Thymus (tissue), 11 donors: ENCODE results near the gene CHURC1. TPM values are rescaled to one million over a fixed set of nuclear protein-coding genes. Genes with fewer than 3 reads are reported as not detected.

ENCODE experiments used
- DNase-seq, 9 donors: peaks; one replicate each; pipeline ENCODE4 v3.0.0-alpha.2; 2013; ENCODE audit warnings: low spot score in 9 of 9, low read depth in 6 of 9, missing footprints in 1 of 9
- H3K27ac ChIP-seq, 2 donors: one replicate each; pipeline ENCODE4 v1.5.1; 2013; ENCODE audit warnings: control low read depth in 1 of 2, low read depth in 1 of 2, low read length in 1 of 2, mild to moderate bottlenecking in 1 of 2, moderate library complexity in 1 of 2
- H3K27me3 ChIP-seq, 2 donors: one replicate each; pipeline ENCODE4 v1.5.1; 2013; ENCODE audit warnings: low read length in 1 of 2; ENCODE audit not compliant: control insufficient read depth in 2 of 2, insufficient read depth in 1 of 2
- H3K36me3 ChIP-seq, 2 donors: one replicate each; pipeline ENCODE4 v1.5.1; 2013; ENCODE audit warnings: low read length in 1 of 2, mild to moderate bottlenecking in 1 of 2, moderate library complexity in 1 of 2; ENCODE audit not compliant: control insufficient read depth in 2 of 2, insufficient read depth in 2 of 2
- H3K4me1 ChIP-seq, 2 donors: one replicate each; pipeline ENCODE4 v1.5.1; 2013; ENCODE audit warnings: low read length in 2 of 2; ENCODE audit not compliant: control insufficient read depth in 2 of 2, insufficient read depth in 2 of 2
- H3K4me3 ChIP-seq, 2 donors: one replicate each; pipeline ENCODE4 v1.5.1; 2013; ENCODE audit warnings: low read length in 2 of 2, control low read depth in 1 of 2, mild to moderate bottlenecking in 1 of 2
- H3K9me3 ChIP-seq, 2 donors: one replicate each; pipeline ENCODE4 v1.5.1; 2013; ENCODE audit warnings: low read length in 1 of 2, mild to moderate bottlenecking in 1 of 2; ENCODE audit not compliant: control insufficient read depth in 2 of 2, insufficient read depth in 1 of 2
- WGBS: extraction: QIAGEN DNeasy Blood & Tissue Kit; methylation state at CpG from one replicate; pipeline ENCODE4 v1.1.7; 2013; 5-methylcytosine and 5-hydroxymethylcytosine counted together
- polyA plus RNA-seq: library from polyadenylated mRNA; stranded (reverse); fragments of 200-250 nt; gene quantifications from one replicate; pipeline ENCODE4 v1.2.3, GENCODE V29; 2013
- total RNA-seq: library from RNA; stranded (reverse); fragments of 120-200 nt; gene quantifications from one replicate; pipeline ENCODE4 v1.2.4, GENCODE V29; 2013
- donor health status: healthy.

CHURC1 gene
- total and polyA plus RNA-seq, 2 donors = 55.1 to 93.7 TPM

DNA sequence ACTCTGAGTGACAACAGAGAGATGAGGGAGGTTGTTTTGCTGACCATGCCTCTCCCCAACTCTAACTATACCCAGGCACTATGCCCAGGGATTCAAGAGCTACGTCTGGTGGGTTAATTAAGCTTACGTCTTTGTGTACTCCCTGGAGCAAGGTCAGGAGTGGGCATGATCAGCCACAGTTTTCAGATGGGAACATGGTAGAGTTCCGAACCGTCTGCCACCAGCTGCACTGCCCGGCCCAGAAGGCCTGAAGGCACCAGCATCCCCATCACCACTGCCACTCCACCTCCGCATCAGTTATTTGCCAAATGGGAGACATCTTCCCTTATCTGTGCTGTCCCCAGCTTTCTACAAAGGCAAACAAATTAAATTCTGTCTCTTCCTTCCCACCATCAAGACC is 39.4 kb downstream of the CHURC1 start:
- H3K36me3 ChIP-seq = peaks cover 18 to 27% of the 10 kb centered on the region in 2 donors
- WGBS = 98% methylated on average over 6 of the region's 6 CpGs
- H3K9me3 ChIP-seq = no peaks in the 10 kb centered on the region

DNA sequence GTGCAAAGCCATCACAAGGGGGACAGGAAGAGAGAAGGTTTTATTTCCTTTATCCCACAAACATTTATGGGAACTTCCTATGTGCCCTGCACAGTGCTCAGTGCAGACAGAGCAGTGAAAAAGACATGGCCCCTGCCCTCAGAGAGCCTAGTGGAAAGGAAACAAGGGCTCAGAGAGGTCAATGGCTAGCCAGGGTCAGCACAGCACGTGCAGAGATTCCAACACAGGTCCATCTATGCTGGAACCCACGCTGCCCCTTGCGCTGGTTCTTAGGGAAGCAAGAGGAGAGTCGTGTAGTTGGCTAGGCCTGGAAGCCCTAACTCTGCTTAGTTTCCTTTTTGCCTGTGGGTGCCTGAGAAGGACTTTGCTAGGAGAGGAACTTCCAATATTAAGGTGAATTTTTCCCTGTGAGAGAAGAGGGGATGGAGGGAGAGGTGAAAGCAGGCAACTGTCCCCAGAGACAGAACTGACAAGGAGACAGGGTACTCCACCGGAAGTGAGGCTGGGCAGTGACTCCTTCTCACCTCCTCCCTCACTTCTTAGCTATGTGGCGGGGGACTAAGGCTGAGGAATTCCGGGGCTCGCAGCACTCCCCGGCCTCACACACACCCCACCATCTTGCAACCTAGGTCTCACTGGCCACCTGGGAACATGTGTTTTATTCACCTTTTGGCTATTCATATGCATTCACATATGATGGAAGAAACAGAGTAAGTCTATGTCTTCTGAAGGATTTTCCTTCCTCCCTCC is 40.4 kb downstream of the CHURC1 start:
- no peaks in the 10 kb centered on the region for H3K27me3 ChIP-seq
- H3K9me3 ChIP-seq = no peaks in the 10 kb centered on the region
- H3K4me3 ChIP-seq = no peak overlapping the region
- no peak overlapping the region for H3K27ac ChIP-seq
- H3K4me1 ChIP-seq = no peaks in the 10 kb centered on the region
- DNase-seq = no peak
- H3K36me3 ChIP-seq = peaks cover 15 to 27% of the 10 kb centered on the region in 2 donors
- 98% methylated on average over 9 of the region's 9 CpGs for WGBS

More for the DNA sequence above, 39.4 kb downstream of the CHURC1 start:
- DNase-seq = no peak
- Histone ChIP-seq H3K27ac (no peak overlapping the region), H3K27me3 (no peaks in the 10 kb centered on the region), H3K4me1 (no peaks in the 10 kb centered on the region), H3K4me3 (no peak overlapping the region)

DNA sequence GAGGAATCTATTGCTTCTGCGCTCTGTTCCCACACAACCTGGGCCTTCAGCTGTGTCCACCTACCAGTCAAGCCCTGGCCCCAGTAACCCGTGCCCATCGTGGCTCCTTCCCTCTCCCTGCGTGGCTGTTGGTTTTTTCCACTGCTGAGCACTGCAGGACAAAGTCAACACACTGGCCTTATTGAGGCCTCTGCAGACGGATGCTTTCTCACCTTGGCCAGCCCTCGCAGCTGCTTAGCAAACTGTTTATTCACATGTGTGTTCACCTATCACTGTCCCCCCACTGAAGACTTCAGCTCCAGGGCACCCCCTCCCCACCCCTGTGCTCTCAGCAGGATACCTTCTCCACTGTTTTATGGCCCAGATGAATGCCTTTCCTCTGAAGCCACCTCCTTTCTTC is 41.0 kb downstream of the CHURC1 start:
- peaks cover 0 to 2% of the 10 kb centered on the region in 2 donors for H3K4me1 ChIP-seq
- no peaks in the 10 kb centered on the region for H3K9me3 ChIP-seq
- no peak overlapping the region for H3K4me3 ChIP-seq
- no peaks in the 10 kb centered on the region for H3K27me3 ChIP-seq
- DNase-seq = no peak
- no peak overlapping the region for H3K27ac ChIP-seq
- 98% methylated on average over 6 of the region's 6 CpGs for WGBS
- H3K36me3 ChIP-seq = peaks cover 15 to 24% of the 10 kb centered on the region in 2 donors

DNA sequence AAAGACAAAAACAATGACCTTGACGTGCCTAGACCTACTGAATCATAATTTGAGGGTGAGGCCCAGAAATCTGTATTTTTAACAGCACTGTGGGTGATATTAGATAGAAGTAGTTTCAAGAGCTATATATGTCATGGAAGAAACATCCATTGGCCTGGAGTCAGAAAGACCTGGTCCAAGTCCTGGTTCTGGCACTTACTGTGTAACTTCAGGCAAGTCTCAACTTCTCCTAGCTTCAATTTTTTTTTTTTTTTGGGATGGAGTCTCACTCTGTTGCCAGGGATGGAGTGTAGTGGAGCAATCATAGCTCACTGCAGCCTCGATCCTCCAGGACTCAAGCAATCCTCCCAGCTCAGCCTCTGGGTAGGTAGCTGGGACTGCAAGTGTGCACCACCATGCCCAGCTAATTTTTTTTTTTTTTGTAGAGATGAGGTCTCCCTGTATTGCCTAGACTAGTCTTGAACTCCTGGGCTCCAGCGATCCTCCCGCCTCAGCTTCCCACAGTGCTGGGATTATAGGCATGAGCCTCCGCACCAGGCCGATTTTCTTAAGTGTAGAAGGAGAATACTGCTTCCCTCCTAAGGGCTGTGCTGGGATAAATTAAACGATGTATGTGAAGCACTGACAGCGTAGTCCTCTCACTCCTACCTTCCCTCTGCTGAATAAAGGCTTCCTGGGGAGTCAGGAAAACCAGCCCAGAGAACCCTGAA is 42.6 kb downstream of the CHURC1 start:
- 90% methylated on average over 8 of the region's 8 CpGs for WGBS
- no peak for DNase-seq
- Histone ChIP-seq H3K9me3 (no peaks in the 10 kb centered on the region), H3K4me3 (no peak overlapping the region), H3K36me3 (peaks cover 9 to 12% of the 10 kb centered on the region in 2 donors), H3K27ac (no peak overlapping the region), H3K27me3 (no peaks in the 10 kb centered on the region), H3K4me1 (peaks cover 2 to 7% of the 10 kb centered on the region in 2 donors)

DNA sequence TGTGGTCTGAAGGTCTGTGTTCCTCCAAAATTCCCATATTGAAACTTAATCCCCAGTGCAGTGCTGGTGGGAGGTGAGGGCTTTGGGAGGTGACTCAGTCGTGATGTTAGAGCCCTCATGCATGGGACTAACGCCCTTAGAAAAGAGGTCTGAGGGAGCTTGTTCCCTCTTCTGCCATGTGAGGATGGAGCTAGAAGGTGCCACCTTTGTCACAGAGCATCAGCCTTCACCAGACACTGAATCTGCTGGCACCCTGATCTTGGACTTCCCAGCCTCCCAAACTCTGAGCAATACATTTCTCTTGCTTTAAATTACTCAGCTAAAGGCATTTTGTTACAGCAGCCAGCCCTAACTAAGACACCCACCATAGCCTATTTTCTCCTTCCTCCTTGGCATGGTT is 43.9 kb downstream of the CHURC1 start:
- no peak for DNase-seq

DNA sequence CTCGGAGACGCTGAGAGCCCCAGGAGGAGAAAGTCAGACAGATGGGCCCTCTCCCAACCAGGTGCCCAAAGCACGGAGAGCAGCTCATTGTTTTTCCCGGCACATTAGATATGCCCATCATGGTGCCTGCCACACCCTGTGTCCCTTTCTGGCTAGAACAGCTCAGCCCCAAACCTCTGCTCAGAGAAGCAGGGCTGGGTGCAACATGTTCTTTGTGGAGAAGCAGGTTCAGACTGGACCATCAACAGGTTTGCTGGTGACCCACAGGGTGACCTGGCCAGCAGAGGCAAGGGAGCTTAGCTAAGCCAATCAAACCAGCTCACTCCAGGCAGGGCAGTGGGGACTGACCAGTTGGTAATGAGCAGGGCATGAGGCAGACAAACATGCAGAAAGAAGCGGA is 44.5 kb downstream of the CHURC1 start:
- DNase-seq = no peak
- Histone ChIP-seq H3K36me3 (peaks cover 6 to 12% of the 10 kb centered on the region in 2 donors), H3K4me1 (peaks cover 2 to 7% of the 10 kb centered on the region in 2 donors)

More for the DNA sequence above, 43.9 kb downstream of the CHURC1 start:
- Histone ChIP-seq H3K36me3 (peaks cover 6 to 12% of the 10 kb centered on the region in 2 donors), H3K27me3 (no peaks in the 10 kb centered on the region), H3K9me3 (no peaks in the 10 kb centered on the region), H3K4me1 (peaks cover 2 to 7% of the 10 kb centered on the region in 2 donors), H3K4me3 (no peak overlapping the region), H3K27ac (no peak overlapping the region)
- 100% methylated on average over 2 of the region's 2 CpGs for WGBS

DNA sequence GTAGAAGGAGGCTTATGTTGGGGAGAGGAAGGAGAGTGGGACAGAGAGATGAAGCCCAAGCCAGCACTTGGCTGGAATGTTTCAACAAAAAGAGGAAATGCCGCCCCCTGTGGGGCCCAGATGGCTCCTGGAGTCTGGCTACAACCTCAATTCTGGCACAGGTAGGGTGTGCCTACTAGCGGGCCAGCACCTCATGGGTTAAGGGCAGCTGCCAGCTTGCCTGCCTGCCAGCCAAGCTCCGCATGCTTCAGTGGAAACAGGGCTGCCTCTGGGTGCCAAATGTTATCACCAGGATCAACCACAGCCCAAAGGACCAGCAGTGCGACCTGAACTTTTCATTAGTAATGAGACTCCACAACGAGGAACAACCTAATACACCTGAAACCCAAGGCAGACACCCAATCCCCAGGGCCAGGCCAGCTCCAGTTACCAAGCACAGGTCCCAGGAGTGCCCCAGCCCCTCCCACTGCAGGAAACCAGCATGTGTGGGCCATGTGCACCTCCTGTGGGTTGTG is 46.6 kb downstream of the CHURC1 start:
- Histone ChIP-seq H3K9me3 (no peaks in the 10 kb centered on the region), H3K36me3 (peaks cover 6 to 8% of the 10 kb centered on the region in 2 donors), H3K4me3 (no peak overlapping the region), H3K27ac (no peak overlapping the region), H3K27me3 (no peaks in the 10 kb centered on the region), H3K4me1 (peaks cover 2 to 7% of the 10 kb centered on the region in 2 donors)
- 66% methylated on average over 5 of the region's 5 CpGs for WGBS
- no peak for DNase-seq

More for the DNA sequence above, 44.5 kb downstream of the CHURC1 start:
- no peaks in the 10 kb centered on the region for H3K27me3 ChIP-seq
- no peaks in the 10 kb centered on the region for H3K9me3 ChIP-seq
- 96% methylated on average over 5 of the region's 5 CpGs for WGBS
- H3K27ac ChIP-seq = no peak overlapping the region
- H3K4me3 ChIP-seq = no peak overlapping the region

DNA sequence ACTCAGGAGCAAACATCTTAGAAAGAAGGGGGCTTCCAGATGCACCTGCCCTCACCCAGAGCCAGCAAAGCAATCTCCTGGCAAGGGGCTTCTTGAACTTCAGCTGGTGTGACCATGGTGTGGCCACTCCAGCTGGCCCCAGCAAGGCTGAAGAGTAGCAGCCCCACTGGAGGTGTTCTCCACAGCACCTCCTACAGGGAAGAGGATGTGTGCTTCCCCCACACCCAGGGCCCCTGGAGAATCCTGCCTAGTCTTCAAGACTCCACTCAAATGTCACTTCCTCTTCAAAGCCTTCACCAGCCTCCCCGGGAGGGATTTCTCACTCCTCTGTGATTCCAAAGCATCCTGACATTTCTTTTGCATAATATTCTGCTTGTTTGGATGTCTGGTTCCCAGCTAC is 49.4 kb downstream of the CHURC1 start:
- Histone ChIP-seq H3K9me3 (no peaks in the 10 kb centered on the region), H3K27me3 (no peaks in the 10 kb centered on the region), H3K27ac (no peak overlapping the region), H3K36me3 (peaks cover 3% of the 10 kb centered on the region in 2 donors), H3K4me3 (no peak overlapping the region), H3K4me1 (peaks cover 2 to 8% of the 10 kb centered on the region in 2 donors)
- DNase-seq = no peak
- WGBS = 62% methylated on average over 1 of the region's 1 CpG

DNA sequence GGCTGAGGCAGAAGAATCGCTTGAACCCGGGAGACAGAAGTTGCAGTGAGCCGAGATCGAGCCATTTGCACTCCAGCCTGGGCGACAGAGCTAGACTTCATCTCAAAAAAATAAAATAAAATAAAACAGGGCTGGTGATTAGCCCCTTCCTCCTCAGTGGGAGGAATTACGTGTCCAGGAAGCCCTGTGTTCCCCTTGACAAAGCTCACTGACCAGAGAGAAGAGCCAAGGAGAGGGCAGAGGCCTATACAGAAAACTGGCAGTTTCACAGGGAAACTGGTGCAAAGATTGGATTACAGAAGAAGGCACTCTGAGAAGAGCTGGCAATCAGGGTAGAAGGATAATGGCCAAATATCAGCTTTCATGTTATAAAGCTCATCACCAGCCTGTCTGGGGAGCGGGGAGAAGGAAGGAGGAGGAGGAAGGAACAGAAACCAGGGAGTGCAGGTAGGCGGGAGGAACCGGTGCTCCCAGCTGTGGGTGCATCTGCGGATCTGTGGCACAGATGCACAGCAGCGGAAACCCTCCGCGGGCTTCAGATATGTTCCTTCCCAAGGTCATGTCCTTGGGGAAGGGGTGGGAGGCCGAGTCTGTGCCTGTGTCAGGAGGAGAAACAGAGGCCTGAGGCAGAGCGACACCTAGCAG is 51.2 kb downstream of the CHURC1 start:
- no peaks in the 10 kb centered on the region for H3K27me3 ChIP-seq
- no peak for DNase-seq
- peaks cover 0 to 3% of the 10 kb centered on the region in 2 donors for H3K36me3 ChIP-seq

More for the DNA sequence above, 51.2 kb downstream of the CHURC1 start:
- Histone ChIP-seq H3K9me3 (no peaks in the 10 kb centered on the region), H3K27ac (no peak overlapping the region), H3K4me1 (peaks cover 0 to 16% of the 10 kb centered on the region in 2 donors), H3K4me3 (no peak overlapping the region)
- WGBS = 95% methylated on average over 15 of the region's 15 CpGs
